GM12873 (cell line): ENCODE measurements around the gene WWOX.

Experiments
- CTCF ChIP-seq: IDR thresholded peaks from 2 replicates; pipeline ENCODE4 v1.5.1; 2012; ENCODE audit warnings: low read depth, mild to moderate bottlenecking, moderate library complexity, low read length, control low read depth; ENCODE audit not compliant: insufficient read depth; ENCODE audit errors: missing control alignments

WWOX gene

DNA sequence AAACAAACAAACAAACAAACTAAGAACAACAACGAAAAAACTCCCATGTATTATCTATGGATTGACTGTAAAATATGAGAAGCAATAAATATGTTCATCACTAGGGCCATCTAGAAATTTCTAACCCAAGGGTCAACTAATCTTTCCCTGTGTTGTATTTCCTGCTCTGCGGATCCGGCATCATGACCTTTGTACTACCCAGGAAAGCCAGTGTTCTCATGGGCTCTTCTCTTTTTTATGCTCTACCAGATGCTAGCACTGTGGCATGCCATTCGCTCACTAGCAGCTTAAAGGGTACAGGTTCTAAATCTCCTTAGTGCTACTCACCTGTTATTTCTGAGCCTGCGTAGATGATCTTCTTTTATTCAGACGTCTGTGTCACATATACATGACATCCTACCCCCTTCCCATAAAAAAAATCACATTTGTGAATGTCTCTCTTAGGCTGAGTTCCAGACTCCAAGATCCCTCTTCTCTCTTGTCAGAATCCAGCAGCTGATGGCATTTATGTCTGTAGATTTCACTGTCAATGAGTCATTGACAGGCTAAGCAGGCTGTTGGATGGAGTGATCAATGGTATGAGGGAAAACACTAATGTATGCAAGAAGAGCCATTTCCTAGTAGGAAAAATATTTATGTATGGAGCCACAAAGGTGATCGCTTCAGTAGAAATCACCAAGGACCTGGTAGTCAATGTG, 100.0 kb downstream of the WWOX start:
- TF ChIP-seq CTCF = no peak

DNA sequence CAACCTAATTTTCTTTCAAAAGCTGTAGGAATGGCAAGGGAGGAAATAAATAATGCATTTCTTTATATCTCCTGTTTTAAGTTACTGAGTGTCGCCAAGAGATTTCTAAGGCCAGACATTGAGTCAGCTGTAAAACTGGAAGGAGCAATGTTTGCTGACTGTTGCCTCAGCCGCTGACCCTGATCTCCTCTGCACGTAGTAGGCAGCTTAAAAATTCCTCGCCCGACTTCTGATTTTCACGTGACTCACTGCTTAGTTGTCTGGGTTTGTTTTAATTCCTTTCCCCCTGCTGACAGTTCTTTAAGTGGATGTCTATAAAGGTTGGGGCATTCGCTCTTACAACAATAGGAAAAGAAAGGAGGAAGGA, 100.6 kb downstream of the WWOX start:
- no peak for TF ChIP-seq CTCF

DNA sequence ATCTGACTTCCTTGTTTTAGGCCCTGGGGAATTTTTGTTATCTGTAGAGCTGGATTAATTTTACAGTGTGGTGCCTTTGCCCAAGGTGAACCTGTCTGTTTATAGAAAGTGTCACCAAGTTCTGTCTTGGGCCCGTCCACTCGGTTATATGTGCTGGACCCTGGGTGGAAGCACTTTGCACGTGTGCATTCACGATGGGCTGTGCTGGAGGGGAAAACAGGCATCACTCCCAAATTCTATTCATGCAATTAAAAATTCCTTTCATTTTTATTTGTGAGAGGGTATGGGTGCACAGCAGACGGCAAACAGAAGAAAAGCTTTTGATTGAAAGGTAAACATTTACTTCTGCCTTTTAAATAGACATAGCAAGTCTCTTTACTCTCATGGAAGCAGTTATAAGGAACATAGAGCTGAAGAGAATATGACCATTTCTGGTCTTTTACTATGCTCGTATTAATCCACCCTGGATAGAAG, 101.2 kb downstream of the WWOX start:
- no peak for TF ChIP-seq CTCF

GRCh38 chr16:78205506-78205905, 106.1 kb downstream of the WWOX start:
- TF ChIP-seq CTCF = no peak

DNA sequence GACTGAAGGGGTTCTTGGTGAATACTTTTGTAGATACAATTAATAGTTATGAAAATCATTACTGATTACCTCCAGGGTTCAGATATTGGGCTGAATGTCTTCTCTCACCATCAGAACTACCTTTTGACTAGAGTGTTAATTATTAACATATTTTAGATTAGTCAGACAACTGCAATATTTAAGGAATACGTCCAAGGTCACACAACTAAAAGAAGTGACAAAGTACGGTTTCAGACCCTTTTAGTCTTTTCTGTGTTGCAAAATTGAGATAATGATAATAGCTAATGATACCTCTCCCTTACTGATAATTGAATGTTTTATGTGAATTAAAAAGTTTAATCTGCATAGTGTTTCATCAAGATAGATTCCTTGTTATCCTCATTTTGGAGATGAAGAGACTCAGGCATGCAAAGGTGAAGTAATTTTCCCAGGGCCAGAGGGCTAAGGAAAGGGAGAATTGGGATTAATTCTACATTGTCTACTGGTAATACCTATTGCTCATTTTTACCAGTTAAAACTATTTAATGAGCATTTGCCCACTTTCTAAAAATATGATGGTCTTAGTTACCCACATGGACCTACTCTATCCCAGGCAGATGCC, 107.3 kb downstream of the WWOX start:
- no peak for TF ChIP-seq CTCF

DNA sequence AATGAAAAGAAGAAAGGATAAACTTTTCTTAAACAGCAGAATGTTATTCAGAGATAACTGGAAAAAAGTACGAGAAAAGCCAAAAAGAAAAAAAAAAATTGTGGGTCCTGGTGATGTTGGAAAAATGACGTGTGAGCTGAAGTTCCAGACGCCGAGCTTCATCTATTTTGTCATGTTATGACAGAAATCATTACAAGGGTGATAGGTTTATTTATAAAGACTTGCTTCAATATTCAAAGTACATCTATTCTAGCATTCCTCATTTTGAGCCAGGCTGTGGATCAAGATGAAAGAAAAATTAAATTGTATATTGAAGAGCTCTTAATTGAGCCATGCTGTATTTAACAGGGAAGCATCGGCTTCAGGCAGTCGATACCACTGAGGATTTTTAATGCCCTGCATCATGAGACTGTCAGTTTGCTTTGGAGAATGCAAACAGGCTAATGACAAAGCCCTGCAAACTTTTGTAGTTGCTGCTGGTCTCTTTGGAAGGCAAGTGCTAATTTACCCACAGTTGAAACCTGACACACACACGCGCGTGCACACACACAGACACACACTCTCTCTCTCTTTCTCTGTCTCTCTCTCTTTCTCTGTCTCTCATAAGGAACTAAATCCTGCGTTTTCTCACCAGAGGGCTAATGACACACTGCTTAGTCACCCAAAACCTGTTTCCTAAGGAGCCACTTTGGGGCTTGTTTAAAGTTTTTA, 110.7 kb downstream of the WWOX start:
- no peak for TF ChIP-seq CTCF

- no peak for TF ChIP-seq CTCF
These were observed 111.7 kb downstream of the WWOX start for GRCh38 chr16:78211020-78211599.
